NCI-H2171 treated with DMSO at 0.1 percent for 48 hours (cell line): Measurements from ENCODE around the gene PTGFRN.

Experiments
- DNase-seq: peaks from one replicate; lab custom pipeline; 2025; lab: John Stamatoyannopoulos, UW

The PTGFRN gene

GRCh38 chr1:116944613-116945012, 34.9 kb downstream of the PTGFRN start:
- no peak for DNase-seq

- DNase-seq: no peak
These were observed 35.7 kb downstream of the PTGFRN start for GRCh38 chr1:116945421-116945820.

- no peak for DNase-seq
These were observed 36.3 kb downstream of the PTGFRN start for GRCh38 chr1:116945996-116946395.

- DNase-seq: no peak
These were observed 37.6 kb downstream of the PTGFRN start for GRCh38 chr1:116947092-116947860.

- peak; percentile 13 for DNase-seq
These were observed 38.3 kb downstream of the PTGFRN start for GRCh38 chr1:116948046-116948445.

GRCh38 chr1:116948642-116949041, 38.9 kb downstream of the PTGFRN start:
- DNase-seq: no peak

GRCh38 chr1:116949213-116949985, 39.7 kb downstream of the PTGFRN start:
- no peak for DNase-seq

- no peak for DNase-seq
These were observed 40.9 kb downstream of the PTGFRN start for GRCh38 chr1:116950517-116951199.

- DNase-seq: no peak
These were observed 41.7 kb downstream of the PTGFRN start for GRCh38 chr1:116951200-116951935.

GRCh38 chr1:116952738-116953275, 43.1 kb downstream of the PTGFRN start:
- peak; percentile 34 for DNase-seq

- DNase-seq: no peak
These were observed 44.7 kb downstream of the PTGFRN start for GRCh38 chr1:116954440-116954839.

GRCh38 chr1:116956378-116956777, 46.7 kb downstream of the PTGFRN start:
- peak; percentile 90 for DNase-seq

- DNase-seq: no peak
These were observed 47.9 kb downstream of the PTGFRN start for GRCh38 chr1:116957646-116958045.

- no peak for DNase-seq
These were observed 48.4 kb downstream of the PTGFRN start for GRCh38 chr1:116958110-116958509.

- no peak for DNase-seq
These were observed 49.3 kb downstream of the PTGFRN start for GRCh38 chr1:116958977-116959376.

GRCh38 chr1:116961606-116962005, 51.9 kb downstream of the PTGFRN start:
- DNase-seq: no peak

- DNase-seq: no peak
These were observed 53.4 kb downstream of the PTGFRN start for GRCh38 chr1:116962987-116963639.

- DNase-seq: no peak
These were observed 57.1 kb downstream of the PTGFRN start for GRCh38 chr1:116966791-116967190.

GRCh38 chr1:116968724-116969123, 59.0 kb downstream of the PTGFRN start:
- no peak for DNase-seq

- no peak for DNase-seq
These were observed 61.6 kb downstream of the PTGFRN start for GRCh38 chr1:116971258-116971860.
